Endodermal cell (in vitro differentiated cells): ENCODE results near the gene OR10H1. TPM values are rescaled to one million over a fixed set of nuclear protein-coding genes. Genes with fewer than 3 reads are reported as not detected.

Experiments used
- DNase-seq: peaks from one replicate; pipeline ENCODE4 v3.0.0-alpha.2; 2017
- H3K27ac ChIP-seq: 2 replicates; pipeline ENCODE4 v1.5.1; 2013; ENCODE audit warnings: mild to moderate bottlenecking, low read depth, low read length, moderate library complexity
- H3K27me3 ChIP-seq: 2 replicates; pipeline ENCODE4 v1.6.1; 2013; ENCODE audit warnings: mild to moderate bottlenecking, low read length, moderate library complexity; ENCODE audit not compliant: insufficient read depth, control insufficient read depth, poor library complexity, severe bottlenecking
- H3K36me3 ChIP-seq: 2 replicates; pipeline ENCODE4 v1.7.0; 2013; ENCODE audit warnings: mild to moderate bottlenecking, low read length, moderate library complexity; ENCODE audit not compliant: control insufficient read depth, insufficient read depth
- H3K4me1 ChIP-seq: one replicate; pipeline ENCODE4 v1.7.0; 2013; ENCODE audit warnings: low read length; ENCODE audit not compliant: control insufficient read depth, insufficient read depth
- H3K4me3 ChIP-seq: 2 replicates; pipeline ENCODE4 v1.5.1; 2013; ENCODE audit warnings: mild to moderate bottlenecking, low read length, moderate library complexity
- H3K9ac ChIP-seq: 2 replicates; pipeline ENCODE4 v1.6.1; 2013; ENCODE audit warnings: mild to moderate bottlenecking, low read length, moderate library complexity; ENCODE audit not compliant: poor library complexity, severe bottlenecking; ENCODE audit errors: extremely low read depth
- H3K9me3 ChIP-seq: 2 replicates; pipeline ENCODE4 v1.6.1; 2013; ENCODE audit warnings: mild to moderate bottlenecking, low read length, moderate library complexity; ENCODE audit not compliant: control insufficient read depth
- H3K27ac Mint-ChIP-seq: 2 replicates; pipeline ENCODE4 v1.8.0; 2020; ENCODE audit warnings: mixed read lengths
- H3K27me3 Mint-ChIP-seq: 2 replicates; pipeline ENCODE4 v1.8.0; 2021; ENCODE audit warnings: mild to moderate bottlenecking, mixed read lengths; ENCODE audit not compliant: insufficient read depth
- H3K36me3 Mint-ChIP-seq: 2 replicates; pipeline ENCODE4 v1.8.0; 2020; ENCODE audit warnings: low read depth, mixed read lengths
- H3K4me1 Mint-ChIP-seq: 2 replicates; pipeline ENCODE4 v1.8.0; 2020; ENCODE audit warnings: mixed read lengths
- H3K4me3 Mint-ChIP-seq: 2 replicates; pipeline ENCODE4 v1.8.0; 2020; ENCODE audit warnings: mild to moderate bottlenecking, moderate library complexity, mixed read lengths
- H3K9me3 Mint-ChIP-seq: 2 replicates; pipeline ENCODE4 v1.8.0; 2020; ENCODE audit warnings: mild to moderate bottlenecking, mixed read lengths
- CTCF ChIP-seq: fragments of 200-600 bp; sonication (generic); conservative IDR thresholded peaks from 2 replicates; pipeline ENCODE4 v1.5.0; 2021; ENCODE audit warnings: antibody characterized with exemption, mild to moderate bottlenecking
- WGBS, 2 experiments: methylation state at CpG; one replicate each; pipeline versions ENCODE4 v1.1.5 to v1.1.7; 2013; ENCODE audit warnings: missing lambda C conversion rate in 2 of 2, mixed read lengths in 1 of 2; ENCODE audit not compliant: insufficient coverage in 1 of 2, insufficient read length in 1 of 2; 5-methylcytosine and 5-hydroxymethylcytosine counted together
- long read RNA-seq, 4 experiments: library from polyadenylated mRNA in 2 of 4; library from RNA in 1 of 4; library from capped mRNA in 1 of 4; stranded (forward) in 3 of 4; unstranded in 1 of 4; transcript quantifications; one replicate each; pipeline ENCODE4 v2.0.0, GENCODE V29; 2020 to 2021; ENCODE audit warnings: inconsistent platforms in 1 of 4
- polyA plus RNA-seq, 2 experiments: library from polyadenylated mRNA; stranded (reverse); fragments of 50-300 nt; gene quantifications; one replicate each; pipeline ENCODE4 v1.2.3, GENCODE V29; 2013
- total RNA-seq, 2 donors: library from RNA; stranded (reverse); fragmentation: NEBNext Ultra II Directional in 1 of 2; extraction: Animal tissue kit (Norgen Biotek cat#: 25700) in 1 of 2; gene quantifications; 2 replicates in 1 of 2; 3 replicates in 1 of 2; pipeline ENCODE4 v1.2.1, GENCODE V29; 2021

Gene OR10H1
- total RNA-seq, result under 1 TPM in 1 of 2 donors, not detected in 1; 0.09 TPM
- polyA plus RNA-seq (2013, experiment 1 of 2), result not detected
- not detected for polyA plus RNA-seq (2013, experiment 2 of 2)
- long read RNA-seq, experiment 1, result 0 reads
- long read RNA-seq, experiment 2, result 0 reads
- long read RNA-seq, experiment 3, result 0 reads
- long read RNA-seq, experiment 4, result 0 reads

GRCh38 chr19:15815306-15815705 is at the start of gene OR10H1:
Gene OR10H1, minus strand, starts transcription at chr19:15815664. Its CDS starts 7,627 bp downstream, at chr19:15808037.
- Mint-ChIP-seq H3K9me3 (peaks cover 93% of the 10 kb centered on the region), H3K4me3 (no peak within 1 kb of the TSS)

GRCh38 chr19:15864824-15865223 is 49.4 kb upstream of the OR10H1 start:
- Histone ChIP-seq H3K27me3 (no peaks in the 10 kb centered on the region), H3K9me3 (peaks cover 41% of the 10 kb centered on the region), H3K9ac (no peak overlapping the region), H3K4me3 (no peak overlapping the region), H3K4me1 (no peaks in the 10 kb centered on the region), H3K36me3 (no peaks in the 10 kb centered on the region), H3K27ac (no peak overlapping the region)
- H3K4me3 Mint-ChIP-seq, result no peak overlapping the region
- peaks cover 86% of the 10 kb centered on the region for H3K9me3 Mint-ChIP-seq
- H3K36me3 Mint-ChIP-seq, result no peaks in the 10 kb centered on the region
- WGBS, 2 experiments, result 63 to 73% methylated on average over 5 of the region's 5 CpGs
- DNase-seq, result no peak
- no peaks in the 10 kb centered on the region for H3K27me3 Mint-ChIP-seq
- no peak for TF ChIP-seq CTCF
- no peaks in the 10 kb centered on the region for H3K4me1 Mint-ChIP-seq
- H3K27ac Mint-ChIP-seq, result no peak overlapping the region

More at GRCh38 chr19:15815306-15815705, at the start of gene OR10H1:
- Histone ChIP-seq H3K27me3 (no peaks in the 10 kb centered on the region), H3K4me3 (no peak within 1 kb of the TSS), H3K4me1 (no peaks in the 10 kb centered on the region), H3K9ac (no peak within 1 kb of the TSS), H3K9me3 (peaks cover 39% of the 10 kb centered on the region), H3K27ac (no peak within 1 kb of the TSS), H3K36me3 (no peaks in the 10 kb centered on the region)
- 60% methylated on average over 5 of the region's 5 CpGs; no CpG with 5 or more reads in 1 of the 2 experiments for WGBS, 2 experiments
- DNase-seq, result no peak
- Mint-ChIP-seq H3K36me3 (peaks cover 3% of the 10 kb centered on the region), H3K27ac (no peak within 1 kb of the TSS), H3K4me1 (no peaks in the 10 kb centered on the region), H3K27me3 (no peaks in the 10 kb centered on the region)
- TF ChIP-seq CTCF, result no peak

- no peak overlapping the region for H3K4me3 ChIP-seq
- Mint-ChIP-seq H3K4me1 (no peaks in the 10 kb centered on the region), H3K4me3 (no peak overlapping the region), H3K27ac (no peak overlapping the region), H3K27me3 (no peaks in the 10 kb centered on the region), H3K9me3 (peaks cover 84% of the 10 kb centered on the region), H3K36me3 (no peaks in the 10 kb centered on the region)
- no peaks in the 10 kb centered on the region for H3K4me1 ChIP-seq
- peaks cover 53% of the 10 kb centered on the region for H3K9me3 ChIP-seq
- H3K27ac ChIP-seq, result no peak overlapping the region
- no peak overlapping the region for H3K9ac ChIP-seq
- no peak for TF ChIP-seq CTCF
- DNase-seq, result no peak
- 83% methylated on average over 8 of the region's 8 CpGs; no CpG with 5 or more reads in 1 of the 2 experiments for WGBS, 2 experiments
- H3K27me3 ChIP-seq, result no peaks in the 10 kb centered on the region
- H3K36me3 ChIP-seq, result no peaks in the 10 kb centered on the region
Measured at GRCh38 chr19:15863272-15863671, 47.8 kb upstream of the OR10H1 start.
